A549 (cell line): ENCODE data around the gene ELN. TPM values are rescaled to one million over a fixed set of nuclear protein-coding genes. Genes with fewer than 3 reads are reported as not detected.

Experiments used
- ATAC-seq, 2 experiments: fragments of 200-7000 bp in 1 of 2; fragments of >200 bp in 1 of 2; cut with Nextera tagmentation in 1 of 2; cut with Tn5 transposase in 1 of 2; 3 replicates each; pipeline versions ENCODE4 v1.8.0 to v1.9.1; 2018 to 2020; ENCODE audit warnings: mild to moderate bottlenecking in 1 of 2, moderate library complexity in 1 of 2
- CTCF ChIA-PET: fragments of 300-600 bp; sonication (Branson Sonifier 250); formaldehyde crosslinking; extraction: SDS; loops from one replicate; lab custom pipeline; 2021; ENCODE audit warnings: antibody characterized with exemption, inconsistent platforms; lab: Yijun Ruan, JAX
- POLR2A ChIA-PET: fragments of 350-600 bp; formaldehyde crosslinking; extraction: SDS; loops from one replicate; lab custom pipeline; 2021; ENCODE audit warnings: antibody characterized with exemption, inconsistent platforms; lab: Yijun Ruan, JAX
- DNase-seq, 2 experiments: peaks; one replicate each; pipeline versions ENCODE4 v3.0.0 to v3.0.0-alpha.2; 2011 to 2016; ENCODE audit warnings: low read depth in 1 of 2, low spot score in 1 of 2
- FAIRE-seq: peaks from 2 replicates; lab custom pipeline; 2011; peaks lifted over from hg19 to GRCh38; lab: Jason Lieb, UNC
- H3K27ac ChIP-seq, 2 experiments: fragments of >200 bp; sonication (Bioruptor Twin); formaldehyde crosslinking; 3 replicates each; pipeline ENCODE4 v1.5.1; 2016 to 2017
- H3K4me1 ChIP-seq: fragments of >200 bp; sonication (Bioruptor Twin); formaldehyde crosslinking; 3 replicates; pipeline ENCODE4 v1.6.1; 2016
- H3K4me2 ChIP-seq: fragments of >200 bp; sonication (Bioruptor Twin); formaldehyde crosslinking; 3 replicates; pipeline ENCODE4 v1.6.1; 2016
- H3K4me3 ChIP-seq: fragments of >200 bp; sonication (Bioruptor Twin); formaldehyde crosslinking; 3 replicates; pipeline ENCODE4 v1.5.1; 2016
- H3K9me3 ChIP-seq: fragments of >200 bp; sonication (Bioruptor Twin); formaldehyde crosslinking; 3 replicates; pipeline ENCODE4 v1.6.1; 2016
- BHLHE40 ChIP-seq: IDR thresholded peaks from 2 replicates; pipeline ENCODE4 v1.6.1; 2012; ENCODE audit warnings: low read depth, low read length, inconsistent platforms
- CBX2 ChIP-seq: fragments of 200-600 bp; sonication (generic); IDR thresholded peaks from 2 replicates; pipeline ENCODE4 v1.6.1; 2016; ENCODE audit warnings: low read depth, mild to moderate bottlenecking, borderline replicate concordance
- CEBPB ChIP-seq, 2 experiments: fragments of >200 bp in 1 of 2; sonication (Bioruptor Twin) in 1 of 2; formaldehyde crosslinking in 1 of 2; IDR thresholded peaks; 2 replicates each; pipeline ENCODE4 v1.6.1; 2012 to 2016
- CHD2 ChIP-seq: fragments of 150-350 bp; IDR thresholded peaks from 2 replicates; pipeline ENCODE4 v1.6.1; 2014; ENCODE audit warnings: low read length; ENCODE audit not compliant: partially characterized antibody
- CHD4 ChIP-seq: fragments of 200-600 bp; sonication (generic); IDR thresholded peaks from 2 replicates; pipeline ENCODE4 v1.6.1; 2016; ENCODE audit warnings: antibody characterized with exemption, mild to moderate bottlenecking, borderline replicate concordance
- E2F6 ChIP-seq: IDR thresholded peaks from 2 replicates; pipeline ENCODE4 v1.6.1; 2012; ENCODE audit warnings: low read depth, borderline replicate concordance
- EHF ChIP-seq: fragments of 250-450 bp; sonication (Bioruptor Pico); IDR thresholded peaks from 2 replicates; pipeline ENCODE4 v1.5.0; 2020; ENCODE audit warnings: mild to moderate bottlenecking
- EHMT2 ChIP-seq: fragments of 200-600 bp; sonication (generic); IDR thresholded peaks from 2 replicates; pipeline ENCODE4 v1.6.1; 2016; ENCODE audit warnings: antibody characterized with exemption, low read depth, mild to moderate bottlenecking, moderate library complexity
- EP300 ChIP-seq, 2 experiments: fragments of >200 bp; sonication (Bioruptor Twin); formaldehyde crosslinking; IDR thresholded peaks; 2 replicates in 1 of 2; 3 replicates in 1 of 2; pipeline ENCODE4 v1.6.1; 2016 to 2017
- ESRRA ChIP-seq: fragments of 150-350 bp; IDR thresholded peaks from 2 replicates; pipeline ENCODE4 v1.6.1; 2014; ENCODE audit warnings: mild to moderate bottlenecking, low read length, borderline replicate concordance
- FOSL2 ChIP-seq, 2 experiments: fragments of 450-650 bp in 1 of 2; fragments of >200 bp in 1 of 2; sonication (Bioruptor Twin) in 1 of 2; formaldehyde crosslinking; IDR thresholded peaks; 2 replicates each; pipeline versions ENCODE4 v1.5.0 to v1.6.1; 2016 to 2020; ENCODE audit warnings: mild to moderate bottlenecking in 1 of 2, moderate library complexity in 1 of 2
- GATA3 ChIP-seq: IDR thresholded peaks from 2 replicates; pipeline ENCODE4 v1.6.1; 2012; ENCODE audit warnings: borderline replicate concordance
- HDAC2 ChIP-seq: fragments of 200-600 bp; sonication (generic); IDR thresholded peaks from 2 replicates; pipeline ENCODE4 v1.6.1; 2016
- HOXA7 ChIP-seq: fragments of 250-450 bp; sonication (Bioruptor Pico); IDR thresholded peaks from 2 replicates; pipeline ENCODE4 v1.5.0; 2020; ENCODE audit warnings: mild to moderate bottlenecking, moderate library complexity
- HOXB5 ChIP-seq: fragments of 250-450 bp; sonication (Bioruptor Pico); IDR thresholded peaks from 2 replicates; pipeline ENCODE4 v1.5.0; 2020; ENCODE audit warnings: mild to moderate bottlenecking, moderate library complexity
- JUNB ChIP-seq: fragments of >200 bp; sonication (Bioruptor Twin); formaldehyde crosslinking; IDR thresholded peaks from 2 replicates; pipeline ENCODE4 v1.6.1; 2016
- KDM1A ChIP-seq: fragments of 200-600 bp; sonication (generic); IDR thresholded peaks from 2 replicates; pipeline ENCODE4 v1.6.1; 2016; ENCODE audit warnings: low read depth, mild to moderate bottlenecking
- MAZ ChIP-seq: fragments of 150-350 bp; IDR thresholded peaks from 2 replicates; pipeline ENCODE4 v1.6.1; 2014; ENCODE audit warnings: antibody characterized with exemption, low read depth, low read length, borderline replicate concordance
- NFE2L2 ChIP-seq: fragments of 150-350 bp; conservative IDR thresholded peaks from 2 replicates; pipeline ENCODE4 v1.6.1; 2014; ENCODE audit warnings: low read length
- NPAS2 ChIP-seq: fragments of 250-450 bp; sonication (Bioruptor Pico); IDR thresholded peaks from 2 replicates; pipeline ENCODE4 v1.8.0; 2022; ENCODE audit warnings: mild to moderate bottlenecking, moderate library complexity, borderline replicate concordance
- PBX3 ChIP-seq: IDR thresholded peaks from 2 replicates; pipeline ENCODE4 v1.6.1; 2012
- POLR2AphosphoS2 ChIP-seq: conservative IDR thresholded peaks from 2 replicates; pipeline ENCODE4 v1.6.1; 2012; ENCODE audit warnings: low read length, improper control_type of control experiment, inconsistent platforms
- RARB ChIP-seq: fragments of 250-450 bp; sonication (Bioruptor Pico); IDR thresholded peaks from 2 replicates; pipeline ENCODE4 v1.8.0; 2021; ENCODE audit warnings: mild to moderate bottlenecking, moderate library complexity
- RFX5 ChIP-seq: fragments of 450-650 bp; IDR thresholded peaks from 2 replicates; pipeline ENCODE4 v1.7.1; 2014; ENCODE audit warnings: antibody characterized with exemption, mild to moderate bottlenecking, moderate library complexity
- RNF2 ChIP-seq: fragments of 200-600 bp; sonication (generic); IDR thresholded peaks from 2 replicates; pipeline ENCODE4 v1.6.1; 2016; ENCODE audit warnings: low read depth, mild to moderate bottlenecking, antibody characterized with exemption, moderate library complexity, borderline replicate concordance
- SREBF2 ChIP-seq: fragments of 450-650 bp; IDR thresholded peaks from 2 replicates; pipeline ENCODE4 v1.6.1; 2014; ENCODE audit warnings: mild to moderate bottlenecking, moderate library complexity
- TFCP2L1 ChIP-seq: fragments of 250-450 bp; sonication (Bioruptor Pico); IDR thresholded peaks from 2 replicates; pipeline ENCODE4 v1.5.0; 2021; ENCODE audit warnings: mild to moderate bottlenecking
- TP53 ChIP-seq: fragments of 250-450 bp; sonication (Bioruptor Pico); IDR thresholded peaks from 2 replicates; pipeline ENCODE4 v1.5.0; 2021; ENCODE audit warnings: mild to moderate bottlenecking, moderate library complexity
- ZC3H11A ChIP-seq: fragments of 450-650 bp; IDR thresholded peaks from 2 replicates; pipeline ENCODE4 v1.6.1; 2014; ENCODE audit warnings: antibody characterized with exemption, mild to moderate bottlenecking
- ZFP36 ChIP-seq: fragments of 450-650 bp; IDR thresholded peaks from 2 replicates; pipeline ENCODE4 v1.6.1; 2014; ENCODE audit warnings: borderline replicate concordance; ENCODE audit not compliant: partially characterized antibody
- WGBS: methylation state at CpG from one replicate; pipeline ENCODE4 v1.1.6; 2017; ENCODE audit errors: missing lambda C conversion rate; 5-methylcytosine and 5-hydroxymethylcytosine counted together
- polyA plus RNA-seq, 4 experiments: library from polyadenylated mRNA; depleted of rRNA in 3 of 4; stranded (reverse); fragments of >200 nt; fragmentation: RNase III in 1 of 4; extraction: RNeasy Plus Mini Kit Qiagen cat#74134 plus additional on column Dnase treatment in 1 of 4; gene quantifications; 2 replicates in 3 of 4; 3 replicates in 1 of 4; pipeline ENCODE4 v1.2.3, GENCODE V29; 2011 to 2017
- TF ChIP-seq, protein P1 (sequence below): fragments of 200-600 bp; sonication (generic); IDR thresholded peaks from 2 replicates; pipeline ENCODE4 v1.6.1; 2016; ENCODE audit warnings: antibody characterized with exemption, mild to moderate bottlenecking, moderate library complexity

Gene ELN
- polyA plus RNA-seq, 2 of the 4 experiments (the other 2 are of a cell fraction), result 0.09 to 0.16 TPM

- no peak overlapping the region for H3K4me3 ChIP-seq
- POLR2A ChIA-PET, result interaction anchor here (0.5 kb wide), 1 partner anchor 43 kb away, joined by 5 read pairs; no protein-coding TSS in a partner anchor
- WGBS, result 31% methylated on average over 18 of the region's 21 CpGs
- DNase-seq (peak; percentile 45 to 67), ATAC-seq (peak; percentile 66 to 70), FAIRE-seq (no peak)
- peak overlapping the region; percentile 56 to 57 for H3K27ac ChIP-seq
- CTCF ChIA-PET, result interaction anchor here (0.5 to 2.9 kb wide), 14 partner anchors 9 to 341 kb away, joined by 3 to 24 read pairs (median 3); no protein-coding TSS in a partner anchor
- TF ChIP-seq ZFP36, result peak; percentile 42
- TF ChIP-seq TFCP2L1 (CRISPR knock-in tag), result no peak
- H3K4me1 ChIP-seq, result peaks cover 25% of the 10 kb centered on the region
- H3K4me2 ChIP-seq, result peak overlapping the region; percentile 65
- H3K9me3 ChIP-seq, result no peaks in the 10 kb centered on the region
Measured at GRCh38 chr7:74059681-74060588, 32.0 kb downstream of the ELN start.

GRCh38 chr7:74061840-74062539 lies 34.0 kb downstream of the ELN start:
- FAIRE-seq, result peak; percentile 7
- WGBS, result 28% methylated on average over 12 of the region's 20 CpGs
- peaks cover 25% of the 10 kb centered on the region for H3K4me1 ChIP-seq
- H3K27ac ChIP-seq, result peak overlapping the region; percentile 84 to 93
- H3K4me2 ChIP-seq, result peak overlapping the region; percentile 85
- no peaks in the 10 kb centered on the region for H3K9me3 ChIP-seq
- POLR2A ChIA-PET, result no interaction called here
- ATAC-seq, result peak; percentile 90 to 91
- peak; percentile 90 to 95 for DNase-seq
- CTCF ChIA-PET, result interaction anchor here (0.6 to 1.1 kb wide), 4 partner anchors 10 to 1652 kb away, joined by 3 to 4 read pairs (median 4); no protein-coding TSS in a partner anchor
- H3K4me3 ChIP-seq, result peak overlapping the region; percentile 29
- TF ChIP-seq EHF (no peak), POLR2AphosphoS2 (no peak), CHD2 (no peak), FOSL2 (IDR thresholded peaks at IDR 0.05) (no peak), FOSL2 (CRISPR knock-in tag; IDR thresholded peaks at IDR 0.05) (peak; percentile 60), NPAS2 (no peak), HOXB5 (CRISPR knock-in tag) (no peak), BHLHE40 (no peak), JUNB (no peak), RARB (CRISPR knock-in tag) (no peak), EHMT2 (no peak), ESRRA (peak; percentile 38; the same call in 1 of the 2 replicates), SREBF2 (no peak), E2F6 (no peak), ZC3H11A (no peak), EP300 (IDR thresholded peaks at IDR 0.05) (no peak), TP53 (CRISPR knock-in tag) (no peak), NFE2L2 (no peak), HDAC2 (peak; percentile 81; the same call in 1 of the 2 replicates), MAZ (no peak), RFX5 (no peak), CBX2 (no peak), RNF2 (no peak), CHD4 (peak; percentile 82), ZFP36 (no peak), PBX3 (no peak), KDM1A (peak; percentile 97), GATA3 (no peak), CEBPB (IDR thresholded peaks at IDR 0.05) (no peak), HOXA7 (no peak)
- TF ChIP-seq, protein P1, sequence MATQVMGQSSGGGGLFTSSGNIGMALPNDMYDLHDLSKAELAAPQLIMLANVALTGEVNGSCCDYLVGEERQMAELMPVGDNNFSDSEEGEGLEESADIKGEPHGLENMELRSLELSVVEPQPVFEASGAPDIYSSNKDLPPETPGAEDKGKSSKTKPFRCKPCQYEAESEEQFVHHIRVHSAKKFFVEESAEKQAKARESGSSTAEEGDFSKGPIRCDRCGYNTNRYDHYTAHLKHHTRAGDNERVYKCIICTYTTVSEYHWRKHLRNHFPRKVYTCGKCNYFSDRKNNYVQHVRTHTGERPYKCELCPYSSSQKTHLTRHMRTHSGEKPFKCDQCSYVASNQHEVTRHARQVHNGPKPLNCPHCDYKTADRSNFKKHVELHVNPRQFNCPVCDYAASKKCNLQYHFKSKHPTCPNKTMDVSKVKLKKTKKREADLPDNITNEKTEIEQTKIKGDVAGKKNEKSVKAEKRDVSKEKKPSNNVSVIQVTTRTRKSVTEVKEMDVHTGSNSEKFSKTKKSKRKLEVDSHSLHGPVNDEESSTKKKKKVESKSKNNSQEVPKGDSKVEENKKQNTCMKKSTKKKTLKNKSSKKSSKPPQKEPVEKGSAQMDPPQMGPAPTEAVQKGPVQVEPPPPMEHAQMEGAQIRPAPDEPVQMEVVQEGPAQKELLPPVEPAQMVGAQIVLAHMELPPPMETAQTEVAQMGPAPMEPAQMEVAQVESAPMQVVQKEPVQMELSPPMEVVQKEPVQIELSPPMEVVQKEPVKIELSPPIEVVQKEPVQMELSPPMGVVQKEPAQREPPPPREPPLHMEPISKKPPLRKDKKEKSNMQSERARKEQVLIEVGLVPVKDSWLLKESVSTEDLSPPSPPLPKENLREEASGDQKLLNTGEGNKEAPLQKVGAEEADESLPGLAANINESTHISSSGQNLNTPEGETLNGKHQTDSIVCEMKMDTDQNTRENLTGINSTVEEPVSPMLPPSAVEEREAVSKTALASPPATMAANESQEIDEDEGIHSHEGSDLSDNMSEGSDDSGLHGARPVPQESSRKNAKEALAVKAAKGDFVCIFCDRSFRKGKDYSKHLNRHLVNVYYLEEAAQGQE, result no peak
